Measurements from ENCODE around the gene CRYZL1.
"Not testable (repeated sequence)": the region's sequence is repeated elsewhere in the genome, so short reads cannot be mapped to it uniquely, and the experiment has no call there.

The CRYZL1 gene

DNA sequence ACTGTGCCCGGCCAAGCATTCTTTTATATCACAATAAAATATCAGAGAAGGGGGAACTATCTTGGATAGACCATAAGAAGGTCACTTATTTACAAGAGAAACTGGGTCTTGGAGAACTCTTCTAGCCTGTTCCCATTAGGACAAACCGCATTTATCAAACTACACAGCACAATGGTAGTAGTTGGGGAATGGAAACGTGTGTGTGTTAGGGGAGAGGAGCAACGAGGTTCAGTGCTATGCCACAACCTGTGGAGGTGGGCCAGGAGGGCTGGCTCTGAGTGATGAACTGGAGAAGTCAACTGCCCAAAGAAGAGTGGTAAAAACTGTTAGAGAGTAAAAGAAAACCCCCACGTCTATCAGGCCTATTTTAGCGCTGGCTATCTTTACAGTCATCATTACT lies 54.6 kb downstream of the CRYZL1 start:
- Histone ChIP-seq H3K9ac (no peak overlapping the region), H3K27ac (no peak overlapping the region), H3K4me2 (ENCODE audit: low read length) (no peak overlapping the region), H3K4me1 (no peaks in the 10 kb centered on the region), H3K36me3 (ENCODE audit: control insufficient read depth, insufficient read depth, low read length) (no peaks in the 10 kb centered on the region), H3K9me3 (ENCODE audit: control insufficient read depth, low read length) (no peaks in the 10 kb centered on the region), H3K4me3 (ENCODE audit: low read depth, low read length) (no peak overlapping the region), H2AFZ (no peak overlapping the region), H3K79me2 (no peaks in the 10 kb centered on the region), H3K27me3 (ENCODE audit: control insufficient read depth, insufficient read depth, low read length) (no peaks in the 10 kb centered on the region)
- TF ChIP-seq, protein P1, sequence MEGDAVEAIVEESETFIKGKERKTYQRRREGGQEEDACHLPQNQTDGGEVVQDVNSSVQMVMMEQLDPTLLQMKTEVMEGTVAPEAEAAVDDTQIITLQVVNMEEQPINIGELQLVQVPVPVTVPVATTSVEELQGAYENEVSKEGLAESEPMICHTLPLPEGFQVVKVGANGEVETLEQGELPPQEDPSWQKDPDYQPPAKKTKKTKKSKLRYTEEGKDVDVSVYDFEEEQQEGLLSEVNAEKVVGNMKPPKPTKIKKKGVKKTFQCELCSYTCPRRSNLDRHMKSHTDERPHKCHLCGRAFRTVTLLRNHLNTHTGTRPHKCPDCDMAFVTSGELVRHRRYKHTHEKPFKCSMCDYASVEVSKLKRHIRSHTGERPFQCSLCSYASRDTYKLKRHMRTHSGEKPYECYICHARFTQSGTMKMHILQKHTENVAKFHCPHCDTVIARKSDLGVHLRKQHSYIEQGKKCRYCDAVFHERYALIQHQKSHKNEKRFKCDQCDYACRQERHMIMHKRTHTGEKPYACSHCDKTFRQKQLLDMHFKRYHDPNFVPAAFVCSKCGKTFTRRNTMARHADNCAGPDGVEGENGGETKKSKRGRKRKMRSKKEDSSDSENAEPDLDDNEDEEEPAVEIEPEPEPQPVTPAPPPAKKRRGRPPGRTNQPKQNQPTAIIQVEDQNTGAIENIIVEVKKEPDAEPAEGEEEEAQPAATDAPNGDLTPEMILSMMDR (IDR thresholded peaks at IDR 0.05), result no peak

DNA sequence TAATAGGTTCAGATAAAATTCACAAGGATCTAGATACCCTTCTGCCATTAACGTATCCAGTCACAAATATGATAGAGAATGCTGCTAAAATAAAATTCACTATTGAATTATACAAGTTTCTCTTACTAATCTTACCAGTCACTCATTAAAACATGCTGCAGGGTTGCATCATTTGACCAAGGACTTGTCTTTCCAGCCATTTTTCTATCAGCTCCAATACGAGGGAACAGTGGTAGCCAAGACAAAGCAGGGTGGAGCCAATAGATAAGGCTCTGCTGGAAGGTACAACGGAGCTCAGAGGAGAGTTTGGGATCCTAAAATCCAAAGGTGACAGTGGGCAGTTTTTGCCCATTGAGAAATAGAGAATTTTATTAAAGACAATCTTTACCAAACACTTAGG lies 57.1 kb downstream of the CRYZL1 start:
- Histone ChIP-seq H3K4me2 (ENCODE audit: low read length) (no peak overlapping the region), H3K27me3 (ENCODE audit: control insufficient read depth, insufficient read depth, low read length) (no peaks in the 10 kb centered on the region), H3K27ac (no peak overlapping the region), H3K9me3 (ENCODE audit: control insufficient read depth, low read length) (no peaks in the 10 kb centered on the region), H3K4me1 (no peaks in the 10 kb centered on the region), H3K79me2 (no peaks in the 10 kb centered on the region), H2AFZ (no peak overlapping the region), H3K9ac (no peak overlapping the region), H3K4me3 (ENCODE audit: low read depth, low read length) (no peak overlapping the region), H3K36me3 (ENCODE audit: control insufficient read depth, insufficient read depth, low read length) (no peaks in the 10 kb centered on the region)
- TF ChIP-seq, protein P1 (IDR thresholded peaks at IDR 0.05), result no peak

DNA sequence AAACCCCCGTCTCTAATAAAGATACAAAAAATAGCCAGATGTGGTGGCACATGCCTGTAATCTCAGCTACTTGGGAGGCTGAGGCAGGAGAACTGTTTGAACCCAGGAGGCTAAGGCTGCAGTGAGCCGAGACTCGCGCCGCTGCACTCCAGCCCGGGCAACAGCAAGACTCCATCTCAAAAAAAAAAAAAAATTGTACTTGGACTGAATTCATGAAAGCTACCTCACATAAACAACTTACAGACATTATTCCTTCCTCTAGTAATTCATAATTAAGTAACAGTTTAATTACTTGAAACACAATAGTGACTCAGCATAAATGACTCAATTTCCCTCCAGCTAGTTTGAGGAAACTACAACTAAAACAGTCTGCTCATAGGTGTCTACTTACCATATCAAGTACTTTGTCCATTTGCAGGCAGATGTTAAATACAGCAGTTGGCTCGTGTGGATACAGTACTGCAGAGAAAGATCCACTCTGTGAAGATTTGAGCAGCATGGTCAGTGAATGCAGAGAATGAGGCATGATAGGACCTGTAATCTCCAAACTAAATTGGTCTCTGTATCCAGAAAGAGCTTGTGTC lies 62.5 kb downstream of the CRYZL1 start:
- Histone ChIP-seq H3K9me3 (ENCODE audit: control insufficient read depth, low read length) (no peaks in the 10 kb centered on the region), H3K4me3 (ENCODE audit: low read depth, low read length) (no peak overlapping the region), H3K9ac (no peak overlapping the region), H2AFZ (no peak overlapping the region), H3K4me2 (ENCODE audit: low read length) (no peak overlapping the region), H3K79me2 (no peaks in the 10 kb centered on the region), H3K27me3 (ENCODE audit: control insufficient read depth, insufficient read depth, low read length) (no peaks in the 10 kb centered on the region), H3K27ac (no peak overlapping the region), H3K36me3 (ENCODE audit: control insufficient read depth, insufficient read depth, low read length) (no peaks in the 10 kb centered on the region), H3K4me1 (no peaks in the 10 kb centered on the region)
- TF ChIP-seq, protein P1 (IDR thresholded peaks at IDR 0.05), result no peak

DNA sequence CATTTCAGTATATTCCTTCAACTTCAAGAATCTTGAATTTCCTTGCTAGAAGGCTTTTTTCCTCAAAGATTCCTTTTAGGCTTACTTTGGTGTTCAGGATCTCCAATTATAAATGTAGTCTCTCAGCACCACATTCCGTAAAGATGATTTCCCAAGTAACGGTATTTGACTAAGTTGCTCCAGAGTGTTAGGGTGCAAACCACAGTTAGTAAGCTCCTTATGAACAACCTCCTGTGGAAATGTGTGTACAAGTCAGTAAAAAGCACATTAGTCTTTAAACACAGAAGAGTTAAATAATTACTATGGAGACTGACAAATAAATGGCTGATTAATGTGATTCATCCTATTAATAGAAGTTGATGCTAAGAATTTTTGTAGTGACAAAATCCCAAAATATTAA lies 63.3 kb downstream of the CRYZL1 start:
- Histone ChIP-seq H3K4me1 (no peaks in the 10 kb centered on the region), H3K79me2 (no peaks in the 10 kb centered on the region), H2AFZ (no peak overlapping the region), H3K4me3 (ENCODE audit: low read depth, low read length) (no peak overlapping the region), H3K4me2 (ENCODE audit: low read length) (no peak overlapping the region), H3K27me3 (ENCODE audit: control insufficient read depth, insufficient read depth, low read length) (no peaks in the 10 kb centered on the region), H3K9ac (no peak overlapping the region), H3K27ac (no peak overlapping the region), H3K9me3 (ENCODE audit: control insufficient read depth, low read length) (no peaks in the 10 kb centered on the region), H3K36me3 (ENCODE audit: control insufficient read depth, insufficient read depth, low read length) (no peaks in the 10 kb centered on the region)
- TF ChIP-seq, protein P1 (IDR thresholded peaks at IDR 0.05), result no peak

DNA sequence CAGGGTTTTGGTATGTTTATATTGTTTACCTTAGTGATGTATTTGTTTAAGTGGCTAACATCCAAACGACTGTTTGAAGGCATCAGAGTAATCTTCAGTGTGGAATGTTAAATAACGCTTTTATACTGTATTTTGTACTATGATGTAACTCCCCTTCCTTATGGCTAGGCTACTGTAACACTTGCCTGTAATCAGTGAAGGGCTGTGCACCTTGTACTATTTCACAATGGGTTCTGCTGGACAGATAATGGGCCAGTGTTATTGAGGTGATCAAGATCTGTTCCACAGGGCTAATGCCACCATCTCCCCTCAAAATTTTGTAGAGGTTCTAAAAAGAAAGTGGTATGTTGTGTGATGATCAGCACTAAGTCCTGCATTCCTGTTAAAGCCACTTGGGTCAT lies 64.8 kb downstream of the CRYZL1 start:
- not testable (repeated sequence) for H3K4me3 ChIP-seq (ENCODE audit: low read depth, low read length); H3K27me3 ChIP-seq (ENCODE audit: control insufficient read depth, insufficient read depth, low read length); H3K9me3 ChIP-seq (ENCODE audit: control insufficient read depth, low read length); H3K4me2 ChIP-seq (ENCODE audit: low read length); H2AFZ ChIP-seq; H3K9ac ChIP-seq; H3K79me2 ChIP-seq; H3K27ac ChIP-seq; H3K4me1 ChIP-seq; H3K36me3 ChIP-seq (ENCODE audit: control insufficient read depth, insufficient read depth, low read length)

All from parathyroid adenoma (tissue), 2 donors.